Osteoblast (primary cell): ENCODE data around the gene MACROH2A1. TPM values are rescaled to one million over a fixed set of nuclear protein-coding genes. Genes with fewer than 3 reads are reported as not detected.

ENCODE experiments used
- DNase-seq: peaks from one replicate; pipeline ENCODE4 v3.0.0; 2011; ENCODE audit warnings: low spot score, mixed read lengths; ENCODE audit not compliant: insufficient read length; ENCODE audit errors: missing footprints
- H2AFZ ChIP-seq: 2 replicates; pipeline ENCODE4 v1.6.0; 2011; ENCODE audit warnings: mild to moderate bottlenecking, low read length
- H3K27ac ChIP-seq: 2 replicates; pipeline ENCODE4 v1.5.1; 2011; ENCODE audit warnings: mild to moderate bottlenecking, low read depth, low read length, moderate library complexity
- H3K27me3 ChIP-seq: 2 replicates; pipeline ENCODE4 v1.6.0; 2012; ENCODE audit warnings: mild to moderate bottlenecking, control low read depth, inconsistent platforms, low read length, moderate library complexity; ENCODE audit not compliant: insufficient read depth
- H3K36me3 ChIP-seq: 2 replicates; pipeline ENCODE4 v1.5.1; 2011; ENCODE audit warnings: mild to moderate bottlenecking, low read length, control low read depth, moderate library complexity; ENCODE audit not compliant: insufficient read depth
- H3K4me1 ChIP-seq: 2 replicates; pipeline ENCODE4 v1.5.1; 2011; ENCODE audit warnings: mild to moderate bottlenecking, low read length, control low read depth, moderate library complexity; ENCODE audit not compliant: insufficient read depth
- H3K4me2 ChIP-seq: 2 replicates; pipeline ENCODE4 v1.6.0; 2011; ENCODE audit warnings: mild to moderate bottlenecking, low read length; ENCODE audit not compliant: insufficient read depth
- H3K4me3 ChIP-seq: fragments of 200-600 bp; sonication (generic); 3 replicates; pipeline ENCODE4 v1.5.1; 2012; ENCODE audit warnings: mild to moderate bottlenecking, low read length, inconsistent platforms; ENCODE audit not compliant: insufficient read depth
- H3K79me2 ChIP-seq: 2 replicates; pipeline ENCODE4 v1.6.0; 2012; ENCODE audit warnings: mild to moderate bottlenecking, low read length, control low read depth, inconsistent platforms; ENCODE audit not compliant: insufficient read depth
- H3K9me3 ChIP-seq: 2 replicates; pipeline ENCODE4 v1.5.1; 2011; ENCODE audit warnings: low read depth, low read length, control low read depth
- H4K20me1 ChIP-seq: 2 replicates; pipeline ENCODE4 v1.6.0; 2012; ENCODE audit warnings: mild to moderate bottlenecking, low read length, control low read depth; ENCODE audit not compliant: insufficient read depth
- CTCF ChIP-seq: IDR thresholded peaks from 2 replicates; pipeline ENCODE4 v1.5.1; 2011; ENCODE audit warnings: mild to moderate bottlenecking, low read depth, low read length, moderate library complexity; ENCODE audit errors: extremely low read depth
- total RNA-seq: library from RNA; depleted of rRNA; stranded (reverse); fragments of >200 nt; gene quantifications from 2 replicates; pipeline ENCODE4 v1.2.3, GENCODE V29; 2012

MACROH2A1 gene
- total RNA-seq, 1 donor: 162 TPM

GRCh38 chr5:135342551-135342875, 56.5 kb downstream of the MACROH2A1 start:
- Histone ChIP-seq H2AFZ (no peak overlapping the region), H3K36me3 (peaks cover 83% of the 10 kb centered on the region), H3K79me2 (peaks cover 10% of the 10 kb centered on the region), H3K27ac (no peak overlapping the region), H3K4me3 (no peak overlapping the region), H3K4me2 (no peak overlapping the region), H4K20me1 (peaks cover 3% of the 10 kb centered on the region), H3K27me3 (no peaks in the 10 kb centered on the region), H3K4me1 (peaks cover 22% of the 10 kb centered on the region), H3K9me3 (no peaks in the 10 kb centered on the region)
- no peak for DNase-seq
- TF ChIP-seq CTCF: no peak

GRCh38 chr5:135341696-135342550, 57.1 kb downstream of the MACROH2A1 start:
- Histone ChIP-seq H3K4me1 (peaks cover 22% of the 10 kb centered on the region), H3K36me3 (peaks cover 88% of the 10 kb centered on the region), H3K79me2 (peaks cover 6% of the 10 kb centered on the region), H3K9me3 (no peaks in the 10 kb centered on the region), H3K27ac (no peak overlapping the region), H2AFZ (no peak overlapping the region), H3K4me3 (no peak overlapping the region), H3K27me3 (no peaks in the 10 kb centered on the region), H3K4me2 (no peak overlapping the region), H4K20me1 (peaks cover 2% of the 10 kb centered on the region)
- TF ChIP-seq CTCF: no peak
- no peak for DNase-seq

GRCh38 chr5:135341016-135341666, 57.9 kb downstream of the MACROH2A1 start:
- TF ChIP-seq CTCF: no peak
- Histone ChIP-seq H3K9me3 (no peaks in the 10 kb centered on the region), H3K4me3 (no peak overlapping the region), H3K4me2 (no peak overlapping the region), H2AFZ (no peak overlapping the region), H3K4me1 (peaks cover 22% of the 10 kb centered on the region), H3K27me3 (no peaks in the 10 kb centered on the region), H4K20me1 (peaks cover 3% of the 10 kb centered on the region), H3K27ac (no peak overlapping the region), H3K36me3 (peaks cover 88% of the 10 kb centered on the region), H3K79me2 (peaks cover 3% of the 10 kb centered on the region)
- no peak for DNase-seq

GRCh38 chr5:135340568-135340967, 58.5 kb downstream of the MACROH2A1 start:
- H3K36me3 ChIP-seq: peaks cover 88% of the 10 kb centered on the region

More at GRCh38 chr5:135340568-135340967, 58.5 kb downstream of the MACROH2A1 start:
- peaks cover 3% of the 10 kb centered on the region for H3K79me2 ChIP-seq
- no peak overlapping the region for H2AFZ ChIP-seq
- no peak for TF ChIP-seq CTCF
- DNase-seq: no peak
- H3K9me3 ChIP-seq: no peaks in the 10 kb centered on the region
- no peak overlapping the region for H3K4me2 ChIP-seq
- H3K27ac ChIP-seq: no peak overlapping the region
- H4K20me1 ChIP-seq: peaks cover 5% of the 10 kb centered on the region
- no peaks in the 10 kb centered on the region for H3K27me3 ChIP-seq
- H3K4me1 ChIP-seq: peaks cover 22% of the 10 kb centered on the region
- H3K4me3 ChIP-seq: no peak overlapping the region
